Right forelimb (tissue), 1 donor: ENCODE data around the gene TXN2.
A peak's percentile ranks its signal among the peaks of the same experiment; 100 is the strongest.
"Not testable (repeated sequence)": the region's sequence is repeated elsewhere in the genome, so short reads cannot be mapped to it uniquely, and the experiment has no call there.

Experiments used
- DNase-seq: peaks from one replicate; pipeline ENCODE4 v3.0.0-alpha.2; 2018

TXN2 gene, protein sequence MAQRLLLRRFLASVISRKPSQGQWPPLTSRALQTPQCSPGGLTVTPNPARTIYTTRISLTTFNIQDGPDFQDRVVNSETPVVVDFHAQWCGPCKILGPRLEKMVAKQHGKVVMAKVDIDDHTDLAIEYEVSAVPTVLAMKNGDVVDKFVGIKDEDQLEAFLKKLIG

GRCh38 chr22:36481393-36482168, at the start of gene TXN2:
TXN2 (minus strand) TSS chr22:36481640; CDS start chr22:36480837, 803 bp downstream.
- peak; percentile 99 for DNase-seq

DNA sequence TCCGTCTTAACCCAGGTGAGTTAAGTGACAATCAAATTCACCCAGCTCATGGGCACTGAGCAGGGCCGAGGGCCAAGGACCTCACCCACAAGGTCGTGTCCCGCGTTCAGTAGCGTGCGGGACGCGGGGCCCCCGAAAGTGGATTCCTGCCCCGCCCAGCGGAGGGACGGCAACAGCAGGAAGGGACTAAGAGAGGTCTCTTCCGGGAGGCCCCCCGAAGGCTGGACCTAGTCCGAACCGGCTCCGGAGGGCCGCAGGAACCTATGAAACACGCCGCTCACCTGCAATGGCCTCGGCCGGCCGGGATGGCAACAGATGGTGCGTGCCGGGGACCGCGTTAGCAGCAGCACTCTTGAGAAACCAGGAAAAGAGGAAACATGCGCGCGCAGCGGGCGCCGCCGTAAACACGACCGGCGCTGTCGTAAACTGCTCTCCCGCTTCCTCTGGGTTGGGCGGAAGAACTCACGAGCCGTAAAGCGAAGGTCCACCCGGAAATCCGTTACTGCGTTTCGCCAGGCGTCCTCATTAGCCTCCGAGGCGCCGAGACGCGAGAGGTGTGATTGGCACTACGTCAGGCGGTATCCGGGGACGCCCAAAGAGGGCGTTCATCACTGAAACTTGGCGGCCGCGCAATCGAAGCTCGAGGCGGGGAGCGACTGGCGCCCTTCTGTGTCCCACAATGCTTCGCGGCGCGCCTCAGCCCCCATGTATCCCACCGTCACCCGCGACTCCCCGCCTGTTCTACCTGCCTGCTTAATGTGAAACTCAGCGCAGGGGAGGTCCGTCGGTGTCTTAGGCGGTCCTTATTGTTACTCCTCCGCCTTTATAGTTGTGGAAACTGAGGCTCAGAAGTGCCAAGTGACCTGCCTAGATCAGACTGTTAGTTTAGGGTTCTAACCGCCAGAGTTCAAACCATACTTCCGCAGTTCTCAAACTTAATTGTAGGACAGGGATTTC, 47.6 kb upstream of the TXN2 start, which contains the start of gene EIF3D:
TSS of gene EIF3D (minus strand) at position 372 of the 957 bp plus-strand sequence. CDS start 3,045 bp downstream, outside the sequence.
- peak; percentile 98 for DNase-seq

DNA sequence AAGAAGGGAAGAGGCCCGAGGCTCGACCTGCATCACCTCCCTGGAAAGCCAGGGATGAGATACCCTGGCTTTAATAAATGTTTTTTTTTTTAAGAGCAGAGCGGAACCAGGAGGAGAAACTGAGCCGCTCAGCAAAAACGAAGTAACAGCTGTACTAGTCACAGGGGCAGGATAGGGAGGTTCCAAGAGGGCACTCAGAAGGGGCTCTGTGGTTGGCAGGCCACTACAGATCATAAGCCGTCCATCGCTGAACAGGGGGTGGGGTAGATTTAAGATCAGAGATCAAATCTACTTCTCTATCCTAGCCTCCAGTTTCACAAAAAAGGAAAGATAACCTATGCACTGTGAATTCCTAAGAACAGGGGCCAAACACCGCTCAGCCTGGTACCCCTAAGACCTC, 46.9 kb upstream of the TXN2 start:
- no peak for DNase-seq

DNA sequence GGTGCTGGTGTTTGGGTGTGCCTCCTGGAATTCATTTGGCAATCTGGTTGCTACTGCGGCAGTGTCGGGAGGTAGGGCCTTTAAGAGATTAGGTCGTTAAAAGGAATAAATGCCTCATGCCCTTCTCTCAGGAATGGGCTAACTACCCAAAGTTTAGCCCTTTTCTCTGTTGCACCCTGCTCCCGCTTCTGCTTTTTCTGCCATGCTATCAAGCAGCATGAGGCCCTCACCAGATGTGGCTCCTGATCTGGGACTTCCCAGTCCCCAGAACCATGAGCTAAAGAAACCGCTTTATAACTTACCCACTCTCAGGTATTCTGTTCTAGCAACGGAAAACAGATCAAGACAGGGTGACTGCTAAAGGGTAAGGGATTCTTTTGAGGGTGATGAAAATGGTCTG, 41.2 kb upstream of the TXN2 start:
- DNase-seq, result no peak

GRCh38 chr22:36520423-36520822, 39.0 kb upstream of the TXN2 start:
- no peak for DNase-seq

DNA sequence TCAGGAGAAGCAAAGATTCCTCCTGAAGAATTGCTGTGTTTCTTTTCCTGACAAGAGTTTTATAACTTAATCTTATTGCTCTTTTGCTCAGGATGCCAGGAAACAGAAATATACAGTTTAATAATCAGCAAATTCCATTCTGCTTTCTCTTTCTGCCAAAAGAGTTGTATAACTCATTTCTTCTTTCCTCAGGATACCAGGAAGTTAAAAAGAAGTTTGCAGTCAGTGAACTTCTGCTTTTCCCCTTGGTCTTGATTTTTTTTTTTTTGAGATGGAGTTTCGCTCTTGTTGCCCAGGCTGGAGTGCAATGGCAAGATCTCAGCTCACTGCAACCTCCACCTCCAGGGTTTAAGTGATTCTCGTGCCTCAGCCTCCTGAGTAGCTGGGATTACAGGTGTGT, 38.5 kb upstream of the TXN2 start:
- not testable (repeated sequence) for DNase-seq

DNA sequence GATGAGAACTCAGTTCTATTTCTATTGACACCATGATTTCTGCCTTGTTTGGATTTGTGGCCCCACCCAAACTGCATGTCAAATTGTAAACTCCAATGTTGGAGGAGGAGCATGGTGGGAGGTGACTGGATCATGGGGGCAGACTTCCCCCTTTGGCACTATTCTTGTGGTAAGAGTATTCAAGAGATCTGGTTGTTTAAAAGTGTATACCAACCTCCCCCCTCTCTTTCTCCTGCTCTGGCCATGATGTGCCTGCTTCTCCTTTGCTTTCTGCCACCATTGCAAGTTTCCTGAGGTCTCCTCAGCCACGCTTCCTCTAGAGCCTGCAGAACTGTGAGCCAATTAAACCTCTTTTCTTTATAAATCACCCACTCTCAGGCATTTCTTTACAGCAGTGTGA, 33.3 kb upstream of the TXN2 start:
- no peak for DNase-seq

DNA sequence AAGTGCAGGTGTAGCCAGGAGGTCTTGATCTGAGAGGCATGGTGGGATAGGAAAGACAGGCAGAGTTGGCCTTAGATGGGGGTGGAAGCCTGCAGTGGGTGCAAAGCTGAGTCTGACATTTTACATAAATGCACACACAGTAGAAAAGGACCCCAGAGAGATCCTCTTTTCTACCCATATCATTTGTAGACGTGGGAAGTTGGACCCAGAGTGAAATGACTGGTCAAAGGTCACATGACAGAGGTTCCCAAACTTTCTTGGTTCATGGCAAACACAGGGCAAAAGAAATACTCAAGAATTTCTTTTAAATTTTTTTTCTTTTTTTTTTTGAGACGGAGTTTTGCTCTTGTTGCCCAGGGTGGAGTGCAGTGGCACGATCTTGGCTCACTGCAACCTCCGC, 31.6 kb upstream of the TXN2 start:
- no peak for DNase-seq

DNA sequence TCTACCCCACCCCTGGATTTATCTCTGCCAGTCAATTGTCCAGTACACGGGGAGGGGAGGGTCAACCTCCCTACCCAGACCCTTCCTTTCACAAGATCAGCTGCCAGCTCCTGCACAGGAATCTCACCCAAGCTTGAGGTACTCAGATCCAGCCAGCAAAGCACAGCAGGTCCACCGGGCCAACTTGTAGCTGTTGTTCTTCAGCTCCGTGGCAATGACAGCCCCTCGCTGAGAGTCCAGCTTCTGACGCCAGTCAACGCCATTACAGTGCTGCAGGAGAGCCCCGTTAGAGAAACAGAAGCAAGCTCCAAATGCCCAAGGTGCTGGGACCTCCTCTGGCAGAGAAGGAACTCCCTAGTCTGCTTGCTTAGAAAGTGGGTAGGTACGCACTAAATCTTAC, 30.9 kb upstream of the TXN2 start:
- DNase-seq, result no peak

- DNase-seq, result peak; percentile 67
These were observed 29.8 kb upstream of the TXN2 start for GRCh38 chr22:36510966-36511881.

DNA sequence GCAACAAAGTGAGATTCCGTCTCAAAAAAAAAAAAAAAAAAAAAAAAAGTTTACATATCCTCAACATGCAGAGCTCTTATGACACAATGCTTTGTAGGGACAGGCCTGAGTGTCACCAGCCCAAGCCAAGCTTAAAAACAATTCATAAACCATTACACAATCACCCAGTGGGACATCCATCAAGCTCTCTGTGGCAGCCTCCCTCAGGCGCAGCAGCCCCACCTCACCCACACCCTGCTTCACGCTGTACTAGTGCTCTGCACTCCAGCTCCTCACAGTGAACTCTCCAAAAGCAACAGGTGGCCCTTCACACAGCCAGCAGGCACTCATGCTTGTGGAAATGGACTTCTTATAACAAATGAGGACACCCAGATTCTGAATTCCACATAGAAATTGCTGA, 28.9 kb upstream of the TXN2 start:
- DNase-seq, result no peak

GRCh38 chr22:36507518-36508010, 26.1 kb upstream of the TXN2 start:
- DNase-seq, result no peak

- peak; percentile 94 for DNase-seq
These were observed 25.4 kb upstream of the TXN2 start, which contains the start of gene FOXRED2 for GRCh38 chr22:36506637-36507517. FOXRED2 (minus strand) TSS chr22:36507040; CDS start chr22:36506422, 618 bp downstream.

DNA sequence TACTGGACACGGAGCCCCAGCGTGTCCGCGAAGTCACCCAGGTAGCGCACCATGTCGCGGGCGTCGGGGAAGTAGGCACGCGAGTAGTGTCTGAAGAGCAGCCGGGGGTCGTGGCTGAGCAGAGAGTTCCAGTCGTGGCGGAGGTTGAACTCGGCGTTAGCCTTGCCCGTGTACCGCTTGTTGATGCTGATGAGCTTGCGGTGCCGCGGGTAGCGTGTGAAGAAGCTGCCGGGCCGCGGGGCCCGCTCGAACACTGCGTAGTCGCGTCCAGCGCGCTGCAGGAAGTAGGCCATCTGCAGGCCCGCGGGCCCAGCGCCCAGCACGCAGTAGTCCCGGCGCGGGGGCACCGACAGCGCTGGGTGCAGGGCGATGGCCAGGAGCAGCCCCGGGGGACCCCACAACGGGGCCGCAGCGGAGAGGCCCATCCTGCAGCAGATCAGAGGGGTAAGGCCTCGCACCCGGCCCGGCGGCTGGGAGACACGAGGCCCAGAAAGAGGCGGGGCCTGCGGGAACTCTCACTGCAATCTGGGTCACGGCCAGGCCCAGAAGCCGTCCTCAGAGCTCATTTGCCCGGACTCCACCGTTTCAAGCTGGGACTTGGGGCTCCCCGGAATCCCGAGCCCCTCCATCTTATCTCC, 24.7 kb upstream of the TXN2 start:
- DNase-seq, result no peak

GRCh38 chr22:36497910-36498665, 16.6 kb upstream of the TXN2 start:
- DNase-seq, result no peak

- no peak for DNase-seq
These were observed 12.3 kb upstream of the TXN2 start for GRCh38 chr22:36493690-36494110.

DNA sequence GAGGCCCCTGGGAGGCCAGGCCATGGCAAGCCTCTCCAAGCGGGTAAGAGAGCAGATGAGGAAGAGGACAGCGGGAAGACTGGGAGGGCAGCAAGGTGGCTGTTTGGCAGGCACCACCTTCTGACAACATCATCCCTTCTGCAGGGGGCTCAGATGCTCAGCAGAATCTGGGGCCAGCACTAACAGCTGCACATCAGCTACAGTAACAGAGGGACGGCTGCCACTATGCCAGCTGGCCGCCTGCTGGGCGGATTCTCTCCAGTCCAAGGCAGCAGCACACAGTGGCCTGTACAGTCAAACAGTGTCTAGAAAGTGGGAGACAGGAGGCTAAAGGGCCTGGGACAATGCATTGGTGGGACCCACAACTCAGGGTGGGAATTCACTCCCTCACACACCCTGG, 10.7 kb upstream of the TXN2 start:
- DNase-seq, result no peak

DNA sequence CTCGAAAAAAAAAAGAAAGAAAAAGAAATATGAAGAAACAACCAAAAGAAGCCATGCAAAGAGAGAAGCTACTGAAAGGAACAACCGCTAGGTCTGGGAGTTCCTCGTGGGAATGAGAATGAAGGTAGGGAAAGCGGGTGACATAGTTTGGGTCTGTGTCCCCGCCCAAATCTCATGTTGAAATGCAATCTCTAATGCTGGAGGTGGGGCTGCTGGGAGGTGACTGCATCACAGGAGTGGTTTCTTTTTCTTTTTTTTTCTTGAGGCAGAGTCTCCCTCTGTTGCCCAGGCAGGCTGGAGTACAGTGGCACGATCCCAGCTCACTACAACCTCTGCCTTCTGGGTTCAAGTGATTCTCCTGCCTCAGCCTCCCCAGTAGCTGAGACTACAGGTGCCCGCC, 9.7 kb upstream of the TXN2 start:
- DNase-seq, result no peak

GRCh38 chr22:36486619-36487384, 5.4 kb upstream of the TXN2 start:
- DNase-seq, result no peak
